ENCODE results near the gene NOTCH2NLA.
"Not testable (repeated sequence)": the region's sequence is repeated elsewhere in the genome, so short reads cannot be mapped to it uniquely, and the experiment has no call there.

NOTCH2NLA gene

DNA sequence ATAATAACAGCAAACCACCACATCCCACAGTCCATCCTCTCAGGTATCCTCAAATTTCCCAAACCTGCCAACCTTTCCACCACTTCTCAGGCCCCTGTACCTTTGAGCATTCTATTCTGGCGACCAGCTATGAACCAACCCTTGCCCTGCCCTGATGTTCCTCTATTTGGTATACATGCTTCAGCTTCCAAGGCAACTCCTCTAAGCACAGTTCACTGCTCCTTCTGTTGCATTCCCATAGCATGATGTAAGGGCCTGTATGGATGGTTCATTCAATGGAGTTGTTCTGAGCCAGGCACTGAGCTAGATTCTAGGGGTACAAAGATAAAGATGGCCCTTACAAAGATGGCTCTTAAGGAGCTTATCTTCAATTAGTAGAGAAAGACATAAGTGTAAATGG is 22.7 kb upstream of the NOTCH2NLA start:
- not testable (repeated sequence) for H3K27me3 Mint-ChIP-seq (ENCODE audit: low read depth, poor library complexity); H3K9me3 Mint-ChIP-seq; DNase-seq; H3K27ac Mint-ChIP-seq; H3K36me3 Mint-ChIP-seq (ENCODE audit: low read depth); H3K4me3 Mint-ChIP-seq; H3K4me1 Mint-ChIP-seq

DNA sequence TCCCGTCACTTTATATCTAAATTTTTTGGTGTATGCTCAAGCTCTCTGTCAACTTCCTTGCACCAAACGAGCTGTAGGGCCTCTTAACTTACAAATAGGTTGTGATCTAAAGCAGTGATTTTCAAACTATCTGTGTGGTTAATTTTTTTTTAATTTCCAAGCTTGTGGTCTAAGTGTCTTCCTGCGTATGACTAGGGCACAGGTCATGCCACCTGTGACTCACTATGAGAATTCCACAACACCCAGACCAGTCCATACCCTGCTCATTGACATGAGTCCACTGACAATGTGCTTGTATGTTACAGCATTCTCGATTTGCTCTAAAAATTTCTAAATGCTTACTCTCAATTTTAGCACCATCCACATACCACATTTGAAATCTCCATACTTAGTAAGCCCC is 19.8 kb upstream of the NOTCH2NLA start:
- H3K27me3 Mint-ChIP-seq (ENCODE audit: low read depth, poor library complexity); H3K36me3 Mint-ChIP-seq (ENCODE audit: low read depth); H3K4me3 Mint-ChIP-seq; H3K4me1 Mint-ChIP-seq; H3K9me3 Mint-ChIP-seq; DNase-seq; H3K27ac Mint-ChIP-seq: not testable (repeated sequence)

DNA sequence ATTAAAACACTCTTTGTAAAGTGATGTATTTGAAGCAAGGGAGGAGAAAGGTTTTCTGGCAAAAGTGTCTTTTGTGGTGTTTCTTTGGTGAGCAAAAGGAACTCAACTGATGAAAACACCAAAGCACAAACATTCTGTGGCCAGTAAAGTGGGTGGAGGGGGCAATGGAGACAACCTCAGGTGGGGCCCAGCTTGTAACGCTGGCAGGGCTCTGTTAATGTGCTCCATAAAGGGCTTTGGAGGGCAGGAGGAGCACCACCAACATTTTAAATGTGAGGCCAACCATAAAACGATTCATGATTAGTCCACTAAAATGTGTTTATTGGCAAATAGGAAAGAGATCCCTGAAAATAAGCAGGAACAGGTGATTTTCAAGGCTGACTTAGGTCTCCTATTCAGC is 7.8 kb upstream of the NOTCH2NLA start:
- H3K36me3 Mint-ChIP-seq (ENCODE audit: low read depth); H3K4me1 Mint-ChIP-seq; H3K4me3 Mint-ChIP-seq; H3K9me3 Mint-ChIP-seq; H3K27ac Mint-ChIP-seq; H3K27me3 Mint-ChIP-seq (ENCODE audit: low read depth, poor library complexity); DNase-seq: not testable (repeated sequence)

DNA sequence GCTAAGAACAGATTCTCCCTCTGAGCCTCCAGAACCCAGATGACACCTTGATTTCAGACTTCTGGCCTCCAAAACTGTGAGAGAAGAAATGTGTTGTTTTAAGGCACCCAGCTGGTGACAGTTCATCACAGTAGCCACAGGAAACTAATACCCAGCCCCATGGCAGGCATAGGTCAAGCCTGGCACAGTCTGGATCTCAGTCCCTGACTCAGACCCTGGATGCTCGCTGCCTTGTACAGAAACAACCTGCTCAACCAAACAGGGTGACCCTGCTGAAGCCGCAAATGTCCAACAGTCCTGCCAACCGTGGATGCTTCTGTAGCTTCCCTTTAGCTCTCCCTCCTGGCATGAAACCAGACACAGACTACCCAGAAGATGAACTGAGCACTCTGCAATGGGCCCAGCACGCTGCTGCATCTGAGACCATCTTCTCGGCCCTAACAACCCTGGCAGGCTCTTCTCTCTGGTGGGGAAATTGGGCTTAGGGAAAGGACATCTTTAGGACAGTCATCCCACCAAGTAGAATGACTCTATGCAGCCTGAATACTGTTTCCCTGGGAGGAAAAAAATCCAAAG is 7.3 kb upstream of the NOTCH2NLA start:
- H3K27ac Mint-ChIP-seq; DNase-seq; H3K27me3 Mint-ChIP-seq (ENCODE audit: low read depth, poor library complexity); H3K4me1 Mint-ChIP-seq; H3K36me3 Mint-ChIP-seq (ENCODE audit: low read depth); H3K4me3 Mint-ChIP-seq; H3K9me3 Mint-ChIP-seq: not testable (repeated sequence)

DNA sequence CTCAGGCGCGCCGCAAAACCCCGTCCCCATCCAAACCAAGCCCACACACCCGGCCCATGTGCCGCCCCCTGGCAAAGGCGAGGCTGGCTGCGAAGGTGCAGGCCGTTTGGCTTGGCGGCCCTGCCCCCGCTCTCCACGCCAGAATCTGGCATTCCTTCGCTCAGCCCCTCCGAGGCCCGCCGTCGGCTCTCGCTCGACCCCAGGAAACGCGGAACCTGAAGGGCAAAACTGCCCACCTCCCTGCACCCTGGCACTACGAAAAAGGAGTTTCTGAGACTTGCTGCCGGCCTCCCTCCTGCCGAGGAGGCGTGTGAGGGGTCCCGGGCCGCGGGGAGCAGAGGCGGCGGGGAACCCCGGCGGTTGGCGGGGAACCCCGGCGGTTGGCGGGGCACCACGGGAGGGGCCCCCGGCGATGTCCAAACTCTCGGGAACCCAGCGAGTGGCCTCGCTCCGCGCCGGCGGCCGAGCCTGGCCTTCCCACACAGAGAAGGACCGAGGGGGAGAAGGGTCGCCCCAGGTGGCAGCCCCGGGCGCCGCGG is 608 bp downstream of the NOTCH2NLA start:
- DNase-seq = peak; percentile 25
- H3K27me3 Mint-ChIP-seq (ENCODE audit: low read depth, poor library complexity) = not testable (repeated sequence)

DNA sequence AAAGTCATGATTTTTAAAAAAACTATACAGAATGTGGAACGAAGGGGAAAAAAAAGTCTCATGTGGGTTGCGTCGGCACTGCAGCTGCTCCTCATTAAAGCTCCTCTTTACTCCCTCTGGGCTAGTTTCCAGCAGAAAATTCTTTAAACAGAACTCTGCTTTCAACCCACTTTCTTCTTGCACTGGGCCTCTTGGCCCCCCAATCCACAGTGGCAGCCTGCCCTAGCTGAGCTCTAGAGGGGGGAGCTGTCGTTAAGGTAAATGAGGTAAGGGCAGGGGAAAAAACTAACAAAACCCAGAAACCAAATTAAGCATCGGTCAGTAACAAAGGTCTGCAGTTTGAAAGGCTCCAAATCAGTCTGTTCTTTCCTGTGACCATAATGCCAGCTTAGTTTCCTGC is 54.3 kb downstream of the NOTCH2NLA start:
- H3K27me3 Mint-ChIP-seq (ENCODE audit: low read depth, poor library complexity); H3K4me1 Mint-ChIP-seq; H3K36me3 Mint-ChIP-seq (ENCODE audit: low read depth); H3K4me3 Mint-ChIP-seq; H3K9me3 Mint-ChIP-seq: not testable (repeated sequence)
- peak overlapping the region; percentile 96 for H3K27ac Mint-ChIP-seq
- DNase-seq = peak; percentile 9

More for the DNA sequence above, 608 bp downstream of the NOTCH2NLA start:
- H3K27ac Mint-ChIP-seq; H3K36me3 Mint-ChIP-seq (ENCODE audit: low read depth); H3K9me3 Mint-ChIP-seq; H3K4me1 Mint-ChIP-seq: not testable (repeated sequence)
- peak overlapping the region; percentile 81 for H3K4me3 Mint-ChIP-seq

DNA sequence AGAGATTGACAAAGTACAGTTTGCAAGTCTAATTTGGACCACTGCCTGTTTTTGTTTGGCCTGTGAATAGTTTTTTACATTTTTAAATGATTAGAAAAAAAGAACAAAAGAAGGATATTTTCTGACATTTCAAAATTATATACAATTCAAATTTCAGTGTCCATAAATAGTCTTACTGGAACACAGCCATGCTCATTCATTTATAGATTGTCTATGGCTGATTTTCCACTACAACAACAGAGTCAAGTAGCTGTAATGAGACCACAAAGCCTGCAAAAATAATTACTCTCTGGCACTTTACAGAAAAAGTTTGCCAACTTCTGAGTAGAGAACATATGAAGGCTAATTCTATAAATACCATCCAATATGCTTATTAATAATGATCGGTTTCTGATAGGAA is 61.1 kb downstream of the NOTCH2NLA start:
- H3K27me3 Mint-ChIP-seq (ENCODE audit: low read depth, poor library complexity); H3K4me3 Mint-ChIP-seq; H3K9me3 Mint-ChIP-seq; H3K4me1 Mint-ChIP-seq; H3K27ac Mint-ChIP-seq; H3K36me3 Mint-ChIP-seq (ENCODE audit: low read depth); DNase-seq: not testable (repeated sequence)

DNA sequence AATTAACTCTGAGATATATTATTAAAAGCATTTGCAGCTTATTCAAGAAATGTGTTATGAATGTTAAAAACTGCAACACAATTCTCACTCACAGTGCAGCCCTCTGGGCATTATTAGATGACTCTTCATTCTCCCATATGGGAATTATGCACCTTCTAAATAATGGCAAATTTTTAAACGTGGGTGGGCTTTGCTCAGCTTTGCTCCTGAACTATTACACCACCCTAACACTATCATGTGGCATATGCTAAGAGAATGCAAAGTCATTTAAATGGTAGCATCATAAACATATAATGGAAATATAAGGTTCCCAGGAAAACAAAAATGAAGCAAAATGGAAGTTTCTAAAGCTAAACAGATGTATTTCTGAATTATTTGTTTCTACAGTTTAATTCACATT is 61.5 kb downstream of the NOTCH2NLA start:
- H3K4me1 Mint-ChIP-seq; H3K36me3 Mint-ChIP-seq (ENCODE audit: low read depth); DNase-seq; H3K9me3 Mint-ChIP-seq; H3K27me3 Mint-ChIP-seq (ENCODE audit: low read depth, poor library complexity); H3K27ac Mint-ChIP-seq; H3K4me3 Mint-ChIP-seq: not testable (repeated sequence)

DNA sequence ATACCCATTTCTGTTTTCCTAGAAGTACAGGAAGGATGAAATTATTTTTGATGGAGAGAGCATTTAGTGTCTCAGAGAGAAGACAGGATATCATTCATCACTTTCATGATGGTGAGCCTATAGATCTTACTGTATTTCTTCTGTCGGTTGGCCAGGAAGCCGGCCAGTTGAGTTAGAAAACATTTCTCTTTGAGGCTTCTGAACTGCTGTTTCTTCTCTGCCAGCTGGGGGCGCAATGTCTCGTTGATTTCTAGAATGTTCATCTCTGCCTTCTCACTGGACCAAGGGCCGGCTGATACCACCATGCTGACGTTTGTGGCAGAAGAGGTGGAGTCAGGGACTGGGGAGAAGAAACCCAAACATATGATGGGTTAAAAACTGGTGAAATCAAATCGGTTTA is 84.4 kb downstream of the NOTCH2NLA start, which contains the start of gene NBPF10:
NBPF10 (minus strand) TSS at position 340 of the 400 bp plus-strand sequence; CDS start at position 305, 35 bp downstream.
- not testable (repeated sequence) for H3K27me3 Mint-ChIP-seq (ENCODE audit: low read depth, poor library complexity); H3K27ac Mint-ChIP-seq; H3K4me1 Mint-ChIP-seq

More for the DNA sequence above, 84.4 kb downstream of the NOTCH2NLA start, which contains the start of gene NBPF10:
- DNase-seq; H3K36me3 Mint-ChIP-seq (ENCODE audit: low read depth); H3K9me3 Mint-ChIP-seq; H3K4me3 Mint-ChIP-seq: not testable (repeated sequence)

All from nephron progenitor cell (in vitro differentiated cells).